Prostate gland (tissue), 2 donors: ENCODE results near the gene SFMBT1.

Source experiments
- POLR2AphosphoS5 ChIP-seq: sonication (generic); formaldehyde crosslinking; IDR thresholded peaks from one replicate; pipeline ENCODE4 v1.6.1; 2017; ENCODE audit warnings: antibody characterized with exemption
- TF ChIP-seq, protein P1 (sequence below), 4 experiments: fragments of 200-600 bp in 2 of 4; fragments of 450-650 bp in 2 of 4; sonication (generic) in 2 of 4; IDR thresholded peaks; 1 replicate in 3 of 4; 2 replicates in 1 of 4; pipeline ENCODE4 v1.5.1; 2016 to 2019; ENCODE audit warnings: antibody characterized with exemption in 4 of 4, mild to moderate bottlenecking in 2 of 4, moderate library complexity in 2 of 4

GRCh38 chr3:53009826-53010539, 35.9 kb downstream of the SFMBT1 start:
- TF ChIP-seq, protein P1, sequence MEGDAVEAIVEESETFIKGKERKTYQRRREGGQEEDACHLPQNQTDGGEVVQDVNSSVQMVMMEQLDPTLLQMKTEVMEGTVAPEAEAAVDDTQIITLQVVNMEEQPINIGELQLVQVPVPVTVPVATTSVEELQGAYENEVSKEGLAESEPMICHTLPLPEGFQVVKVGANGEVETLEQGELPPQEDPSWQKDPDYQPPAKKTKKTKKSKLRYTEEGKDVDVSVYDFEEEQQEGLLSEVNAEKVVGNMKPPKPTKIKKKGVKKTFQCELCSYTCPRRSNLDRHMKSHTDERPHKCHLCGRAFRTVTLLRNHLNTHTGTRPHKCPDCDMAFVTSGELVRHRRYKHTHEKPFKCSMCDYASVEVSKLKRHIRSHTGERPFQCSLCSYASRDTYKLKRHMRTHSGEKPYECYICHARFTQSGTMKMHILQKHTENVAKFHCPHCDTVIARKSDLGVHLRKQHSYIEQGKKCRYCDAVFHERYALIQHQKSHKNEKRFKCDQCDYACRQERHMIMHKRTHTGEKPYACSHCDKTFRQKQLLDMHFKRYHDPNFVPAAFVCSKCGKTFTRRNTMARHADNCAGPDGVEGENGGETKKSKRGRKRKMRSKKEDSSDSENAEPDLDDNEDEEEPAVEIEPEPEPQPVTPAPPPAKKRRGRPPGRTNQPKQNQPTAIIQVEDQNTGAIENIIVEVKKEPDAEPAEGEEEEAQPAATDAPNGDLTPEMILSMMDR (IDR thresholded peaks at IDR 0.05): no peak
- TF ChIP-seq POLR2AphosphoS5: no peak
